ENCODE measurements around the gene SHISAL2A.

The SHISAL2A gene

GRCh38 chr1:52633291-52633754 is 355 bp downstream of the SHISAL2A start:
- no peak overlapping the region for H3K27ac ChIP-seq (ENCODE audit: low read depth, low read length)
- no peak overlapping the region for H2BK15ac ChIP-seq (replicated peaks; ENCODE audit: low read depth)
- peak overlapping the region; percentile 91 for H3K56ac ChIP-seq (ENCODE audit: low read length)
- H3K4ac ChIP-seq (ENCODE audit: low read depth, low read length) = peak overlapping the region; percentile 21
- H4K8ac ChIP-seq (ENCODE audit: low read depth, low read length) = no peak overlapping the region
- peak overlapping the region; percentile 86 for H2AK5ac ChIP-seq (ENCODE audit: low read length)
- no CpG with 5 or more reads among the region's 52 CpGs for WGBS (ENCODE audit: extremely low coverage, insufficient coverage, low lambda C conversion rate)
- no peaks in the 10 kb centered on the region for H3K79me2 ChIP-seq (ENCODE audit: control insufficient read depth, insufficient read depth, low read length)
- peak overlapping the region; percentile 68 for H3K9ac ChIP-seq (ENCODE audit: low read length)
- H2BK120ac ChIP-seq (ENCODE audit: low read depth, low read length) = peak overlapping the region; percentile 5
- H3K23ac ChIP-seq (ENCODE audit: low read length) = no peak overlapping the region
- H3K4me1 ChIP-seq (ENCODE audit: control insufficient read depth, low read depth, low read length) = peaks cover 22% of the 10 kb centered on the region
- H3K4me3 ChIP-seq (ENCODE audit: low read length) = peak overlapping the region; percentile 15
- no peaks in the 10 kb centered on the region for H3K36me3 ChIP-seq (ENCODE audit: control insufficient read depth, insufficient read depth, low read length)
- no peak overlapping the region for H4K5ac ChIP-seq (ENCODE audit: low read length)
- no peaks in the 10 kb centered on the region for H3K79me1 ChIP-seq (ENCODE audit: low read length)
- peaks cover 10% of the 10 kb centered on the region for H3K27me3 ChIP-seq (ENCODE audit: insufficient read depth, low read length, poor library complexity)
- H2BK5ac ChIP-seq (ENCODE audit: low read length) = peak overlapping the region; percentile 79
- peak; percentile 61 for DNase-seq
- H3K4me2 ChIP-seq (ENCODE audit: low read length) = peak overlapping the region; percentile 25
- peak overlapping the region; percentile 77 for H3K18ac ChIP-seq (ENCODE audit: low read length)

DNA sequence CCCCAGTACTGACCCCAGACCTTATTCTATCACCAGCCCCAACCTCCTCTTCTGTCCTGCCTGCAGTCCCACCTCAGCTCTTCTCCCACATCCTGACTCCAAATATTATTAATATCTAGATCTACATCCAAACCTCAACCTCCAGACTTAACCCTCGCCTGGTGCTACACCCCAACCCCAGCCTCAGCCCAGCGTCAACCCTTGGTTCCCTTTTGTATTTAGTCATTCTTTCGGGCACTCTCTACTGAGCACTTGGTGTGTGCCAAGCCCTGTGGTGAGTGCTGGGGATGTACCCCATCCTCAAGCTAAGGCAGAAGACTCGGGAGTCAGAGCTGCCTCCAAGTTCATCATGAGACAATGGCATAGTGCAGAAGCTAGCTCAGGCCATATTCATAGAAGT is 1.1 kb downstream of the SHISAL2A start:
- no peak overlapping the region for H3K4me2 ChIP-seq (ENCODE audit: low read length)
- peak overlapping the region; percentile 77 for H2AK5ac ChIP-seq (ENCODE audit: low read length)
- no peaks in the 10 kb centered on the region for H3K79me1 ChIP-seq (ENCODE audit: low read length)

DNA sequence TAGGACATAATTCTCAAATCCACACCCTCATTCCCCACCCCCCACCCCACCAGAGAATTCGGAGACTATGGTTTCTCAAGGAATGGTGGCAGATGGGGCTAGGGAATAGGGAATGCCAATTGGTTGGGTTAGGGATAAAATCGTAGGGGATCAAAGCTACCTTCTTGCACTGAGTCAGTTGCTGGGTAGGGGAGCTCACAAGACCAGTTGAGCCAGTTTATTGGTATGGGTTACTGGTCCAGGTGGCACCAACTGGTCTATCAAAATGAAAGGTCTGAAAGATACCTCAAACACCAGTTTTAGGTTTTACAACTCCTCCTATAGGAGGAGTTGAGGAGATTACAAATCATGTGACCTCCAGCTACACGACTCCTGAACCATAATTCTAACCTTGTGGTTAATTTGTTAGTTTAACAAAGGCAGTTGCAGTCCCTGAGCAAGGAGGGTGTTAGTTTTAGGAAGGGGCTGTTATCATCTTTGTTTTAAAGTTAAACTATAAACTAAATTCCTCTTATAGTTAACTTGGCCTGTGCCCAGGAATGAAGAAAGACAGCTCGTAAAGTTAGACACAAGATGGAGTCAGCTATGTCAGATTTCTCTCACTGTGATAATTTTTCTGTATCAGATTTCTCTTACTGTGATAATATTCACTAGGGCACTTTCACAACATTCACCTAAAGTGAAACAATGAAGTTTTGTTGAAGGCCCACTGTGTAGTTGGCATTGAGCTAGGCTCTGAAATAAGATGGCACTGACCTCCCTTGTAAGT is 2.5 kb downstream of the SHISAL2A start:
- Histone ChIP-seq H3K36me3 (ENCODE audit: control insufficient read depth, insufficient read depth, low read length) (no peaks in the 10 kb centered on the region), H3K4me1 (ENCODE audit: control insufficient read depth, low read depth, low read length) (peaks cover 22% of the 10 kb centered on the region), H2BK15ac (replicated peaks; ENCODE audit: low read depth) (no peak overlapping the region), H3K79me2 (ENCODE audit: control insufficient read depth, insufficient read depth, low read length) (no peaks in the 10 kb centered on the region), H3K79me1 (ENCODE audit: low read length) (no peaks in the 10 kb centered on the region), H4K8ac (ENCODE audit: low read depth, low read length) (no peak overlapping the region), H3K23ac (ENCODE audit: low read length) (no peak overlapping the region), H3K4me2 (ENCODE audit: low read length) (no peak overlapping the region), H2BK5ac (ENCODE audit: low read length) (peak overlapping the region; percentile 48), H3K9ac (ENCODE audit: low read length) (no peak overlapping the region), H3K27me3 (ENCODE audit: insufficient read depth, low read length, poor library complexity) (peaks cover 10% of the 10 kb centered on the region), H3K56ac (ENCODE audit: low read length) (peak overlapping the region; percentile 29), H3K4me3 (ENCODE audit: low read length) (no peak overlapping the region), H2AK5ac (ENCODE audit: low read length) (no peak overlapping the region), H3K18ac (ENCODE audit: low read length) (no peak overlapping the region), H3K4ac (ENCODE audit: low read depth, low read length) (no peak overlapping the region), H2BK120ac (ENCODE audit: low read depth, low read length) (no peak overlapping the region), H3K27ac (ENCODE audit: low read depth, low read length) (peak overlapping the region; percentile 58), H4K5ac (ENCODE audit: low read length) (no peak overlapping the region)
- DNase-seq = peak; percentile 60
- WGBS (ENCODE audit: extremely low coverage, insufficient coverage, low lambda C conversion rate) = no CpG with 5 or more reads among the region's 4 CpGs

More for the DNA sequence above, 1.1 kb downstream of the SHISAL2A start:
- H3K27ac ChIP-seq (ENCODE audit: low read depth, low read length) = no peak overlapping the region
- peak overlapping the region; percentile 91 for H3K56ac ChIP-seq (ENCODE audit: low read length)
- DNase-seq = no peak
- H4K5ac ChIP-seq (ENCODE audit: low read length) = peak overlapping the region; percentile 21
- H3K4me1 ChIP-seq (ENCODE audit: control insufficient read depth, low read depth, low read length) = peaks cover 22% of the 10 kb centered on the region
- H2BK15ac ChIP-seq (replicated peaks; ENCODE audit: low read depth) = no peak overlapping the region
- H4K8ac ChIP-seq (ENCODE audit: low read depth, low read length) = no peak overlapping the region
- H3K18ac ChIP-seq (ENCODE audit: low read length) = no peak overlapping the region
- peaks cover 10% of the 10 kb centered on the region for H3K27me3 ChIP-seq (ENCODE audit: insufficient read depth, low read length, poor library complexity)
- no peaks in the 10 kb centered on the region for H3K36me3 ChIP-seq (ENCODE audit: control insufficient read depth, insufficient read depth, low read length)
- H3K4ac ChIP-seq (ENCODE audit: low read depth, low read length) = no peak overlapping the region
- H3K79me2 ChIP-seq (ENCODE audit: control insufficient read depth, insufficient read depth, low read length) = no peaks in the 10 kb centered on the region
- no CpG with 5 or more reads among the region's 4 CpGs for WGBS (ENCODE audit: extremely low coverage, insufficient coverage, low lambda C conversion rate)
- no peak overlapping the region for H2BK120ac ChIP-seq (ENCODE audit: low read depth, low read length)
- H2BK5ac ChIP-seq (ENCODE audit: low read length) = peak overlapping the region; percentile 43
- H3K23ac ChIP-seq (ENCODE audit: low read length) = no peak overlapping the region
- H3K4me3 ChIP-seq (ENCODE audit: low read length) = no peak overlapping the region
- H3K9ac ChIP-seq (ENCODE audit: low read length) = peak overlapping the region; percentile 4

GRCh38 chr1:52636721-52637695 is 4.0 kb downstream of the SHISAL2A start:
- Histone ChIP-seq H3K56ac (ENCODE audit: low read length) (peak overlapping the region; percentile 79), H3K79me2 (ENCODE audit: control insufficient read depth, insufficient read depth, low read length) (no peaks in the 10 kb centered on the region), H3K18ac (ENCODE audit: low read length) (peak overlapping the region; percentile 78), H3K4me1 (ENCODE audit: control insufficient read depth, low read depth, low read length) (peaks cover 22% of the 10 kb centered on the region), H3K36me3 (ENCODE audit: control insufficient read depth, insufficient read depth, low read length) (no peaks in the 10 kb centered on the region), H3K23ac (ENCODE audit: low read length) (peak overlapping the region; percentile 10), H2BK120ac (ENCODE audit: low read depth, low read length) (peak overlapping the region; percentile 92), H2BK5ac (ENCODE audit: low read length) (peak overlapping the region; percentile 85), H3K4me3 (ENCODE audit: low read length) (no peak overlapping the region), H2BK15ac (replicated peaks; ENCODE audit: low read depth) (no peak overlapping the region), H3K4ac (ENCODE audit: low read depth, low read length) (peak overlapping the region; percentile 87), H3K27me3 (ENCODE audit: insufficient read depth, low read length, poor library complexity) (peaks cover 10% of the 10 kb centered on the region), H3K4me2 (ENCODE audit: low read length) (no peak overlapping the region), H2AK5ac (ENCODE audit: low read length) (peak overlapping the region; percentile 13), H4K8ac (ENCODE audit: low read depth, low read length) (no peak overlapping the region), H3K27ac (ENCODE audit: low read depth, low read length) (peak overlapping the region; percentile 73), H3K9ac (ENCODE audit: low read length) (peak overlapping the region; percentile 37), H3K79me1 (ENCODE audit: low read length) (no peaks in the 10 kb centered on the region), H4K5ac (ENCODE audit: low read length) (peak overlapping the region; percentile 97)
- peak; percentile 90 for DNase-seq
- no CpG with 5 or more reads among the region's 11 CpGs for WGBS (ENCODE audit: extremely low coverage, insufficient coverage, low lambda C conversion rate)

DNA sequence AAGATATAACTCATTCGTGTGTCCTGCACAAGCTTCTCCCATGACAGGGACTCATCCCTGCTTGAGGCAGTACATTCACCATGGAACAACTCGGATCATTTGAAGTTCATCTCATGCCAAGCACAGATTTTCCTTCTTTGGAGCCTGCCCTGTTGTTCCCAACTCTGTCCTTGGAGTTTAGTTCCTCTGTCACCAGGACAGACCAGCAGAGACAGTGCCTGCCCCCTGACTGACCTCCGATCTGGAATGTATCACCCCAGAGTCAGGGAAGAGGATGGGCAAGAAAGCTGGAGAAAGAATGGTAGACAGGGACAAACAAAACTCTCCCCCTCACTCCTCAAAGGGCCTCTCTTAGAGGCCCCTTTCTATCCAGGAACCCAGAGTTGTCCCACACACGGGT is 5.0 kb downstream of the SHISAL2A start:
- Histone ChIP-seq H3K27me3 (ENCODE audit: insufficient read depth, low read length, poor library complexity) (peaks cover 7% of the 10 kb centered on the region), H2BK15ac (replicated peaks; ENCODE audit: low read depth) (no peak overlapping the region), H3K4me1 (ENCODE audit: control insufficient read depth, low read depth, low read length) (peaks cover 16% of the 10 kb centered on the region), H3K56ac (ENCODE audit: low read length) (peak overlapping the region; percentile 77), H3K79me1 (ENCODE audit: low read length) (no peaks in the 10 kb centered on the region), H3K4me3 (ENCODE audit: low read length) (no peak overlapping the region), H3K4me2 (ENCODE audit: low read length) (no peak overlapping the region), H4K5ac (ENCODE audit: low read length) (peak overlapping the region; percentile 7), H3K36me3 (ENCODE audit: control insufficient read depth, insufficient read depth, low read length) (no peaks in the 10 kb centered on the region), H2BK5ac (ENCODE audit: low read length) (peak overlapping the region; percentile 90), H2BK120ac (ENCODE audit: low read depth, low read length) (no peak overlapping the region), H2AK5ac (ENCODE audit: low read length) (no peak overlapping the region), H3K9ac (ENCODE audit: low read length) (peak overlapping the region; percentile 49), H3K79me2 (ENCODE audit: control insufficient read depth, insufficient read depth, low read length) (no peaks in the 10 kb centered on the region), H3K27ac (ENCODE audit: low read depth, low read length) (peak overlapping the region; percentile 46), H3K23ac (ENCODE audit: low read length) (no peak overlapping the region), H3K18ac (ENCODE audit: low read length) (no peak overlapping the region), H4K8ac (ENCODE audit: low read depth, low read length) (no peak overlapping the region), H3K4ac (ENCODE audit: low read depth, low read length) (peak overlapping the region; percentile 22)
- no CpG with 5 or more reads among the region's 4 CpGs for WGBS (ENCODE audit: extremely low coverage, insufficient coverage, low lambda C conversion rate)
- DNase-seq = peak; percentile 64
